ENCODE results near the gene TXLNG. TPM values are rescaled to one million over a fixed set of nuclear protein-coding genes. Genes with fewer than 3 reads are reported as not detected.

TXLNG gene
- total RNA-seq, 1 donor from 2014 or later, result 12.1 TPM

DNA sequence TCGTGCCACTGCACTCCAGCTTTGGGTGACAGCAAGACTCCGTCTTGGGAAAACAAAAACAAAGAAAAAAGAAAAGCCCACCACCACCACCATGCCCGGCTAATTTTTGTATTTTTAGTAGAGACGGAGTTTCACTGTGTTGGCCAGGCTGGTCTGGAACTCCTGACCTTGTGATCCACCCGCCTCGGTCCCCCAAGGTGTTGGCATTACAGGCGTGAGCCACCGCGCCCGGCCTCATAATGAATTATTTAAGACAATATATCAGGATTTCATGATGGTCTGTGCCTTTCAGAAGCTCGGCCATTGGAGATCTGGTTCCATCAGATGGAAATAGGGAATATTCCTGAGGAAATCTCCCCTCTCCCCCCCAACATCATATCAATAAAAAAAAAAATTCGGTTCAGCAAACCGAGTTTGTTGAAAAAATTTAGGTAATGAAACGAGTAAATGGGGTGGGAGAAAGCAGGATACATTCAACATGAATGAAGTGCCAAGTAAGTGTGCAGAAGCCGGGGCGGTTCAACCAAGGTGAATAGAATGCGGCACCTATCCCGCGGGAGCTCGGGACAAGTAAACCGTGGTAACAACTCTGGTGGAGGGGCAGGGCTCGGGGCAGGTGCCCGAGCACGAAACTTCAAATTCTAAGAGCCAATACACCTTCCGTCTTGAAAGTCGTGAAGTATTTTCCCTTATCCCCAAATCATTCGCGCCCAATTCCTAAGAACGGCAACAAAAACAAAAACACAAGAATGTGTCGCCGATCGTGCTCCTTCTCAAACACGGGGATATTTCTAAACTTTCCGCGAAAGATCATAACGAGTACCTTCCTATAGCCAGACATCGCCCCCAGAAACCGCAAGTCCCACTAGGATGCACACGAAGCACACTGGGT, 773 bp upstream of the TXLNG start:
- TF ChIP-seq, protein P1, sequence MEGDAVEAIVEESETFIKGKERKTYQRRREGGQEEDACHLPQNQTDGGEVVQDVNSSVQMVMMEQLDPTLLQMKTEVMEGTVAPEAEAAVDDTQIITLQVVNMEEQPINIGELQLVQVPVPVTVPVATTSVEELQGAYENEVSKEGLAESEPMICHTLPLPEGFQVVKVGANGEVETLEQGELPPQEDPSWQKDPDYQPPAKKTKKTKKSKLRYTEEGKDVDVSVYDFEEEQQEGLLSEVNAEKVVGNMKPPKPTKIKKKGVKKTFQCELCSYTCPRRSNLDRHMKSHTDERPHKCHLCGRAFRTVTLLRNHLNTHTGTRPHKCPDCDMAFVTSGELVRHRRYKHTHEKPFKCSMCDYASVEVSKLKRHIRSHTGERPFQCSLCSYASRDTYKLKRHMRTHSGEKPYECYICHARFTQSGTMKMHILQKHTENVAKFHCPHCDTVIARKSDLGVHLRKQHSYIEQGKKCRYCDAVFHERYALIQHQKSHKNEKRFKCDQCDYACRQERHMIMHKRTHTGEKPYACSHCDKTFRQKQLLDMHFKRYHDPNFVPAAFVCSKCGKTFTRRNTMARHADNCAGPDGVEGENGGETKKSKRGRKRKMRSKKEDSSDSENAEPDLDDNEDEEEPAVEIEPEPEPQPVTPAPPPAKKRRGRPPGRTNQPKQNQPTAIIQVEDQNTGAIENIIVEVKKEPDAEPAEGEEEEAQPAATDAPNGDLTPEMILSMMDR (IDR thresholded peaks at IDR 0.05), result no peak
- Histone ChIP-seq H3K36me3 (no peaks in the 10 kb centered on the region), H3K27me3 (no peaks in the 10 kb centered on the region), H3K27ac (no peak overlapping the region), H3K9me3 (no peaks in the 10 kb centered on the region), H3K4me1 (no peaks in the 10 kb centered on the region), H3K4me3 (peak overlapping the region; percentile 60)
- no peak for DNase-seq
- ATAC-seq, result no peak
- intact Hi-C loops (cut with DNase I), result no loop called here

DNA sequence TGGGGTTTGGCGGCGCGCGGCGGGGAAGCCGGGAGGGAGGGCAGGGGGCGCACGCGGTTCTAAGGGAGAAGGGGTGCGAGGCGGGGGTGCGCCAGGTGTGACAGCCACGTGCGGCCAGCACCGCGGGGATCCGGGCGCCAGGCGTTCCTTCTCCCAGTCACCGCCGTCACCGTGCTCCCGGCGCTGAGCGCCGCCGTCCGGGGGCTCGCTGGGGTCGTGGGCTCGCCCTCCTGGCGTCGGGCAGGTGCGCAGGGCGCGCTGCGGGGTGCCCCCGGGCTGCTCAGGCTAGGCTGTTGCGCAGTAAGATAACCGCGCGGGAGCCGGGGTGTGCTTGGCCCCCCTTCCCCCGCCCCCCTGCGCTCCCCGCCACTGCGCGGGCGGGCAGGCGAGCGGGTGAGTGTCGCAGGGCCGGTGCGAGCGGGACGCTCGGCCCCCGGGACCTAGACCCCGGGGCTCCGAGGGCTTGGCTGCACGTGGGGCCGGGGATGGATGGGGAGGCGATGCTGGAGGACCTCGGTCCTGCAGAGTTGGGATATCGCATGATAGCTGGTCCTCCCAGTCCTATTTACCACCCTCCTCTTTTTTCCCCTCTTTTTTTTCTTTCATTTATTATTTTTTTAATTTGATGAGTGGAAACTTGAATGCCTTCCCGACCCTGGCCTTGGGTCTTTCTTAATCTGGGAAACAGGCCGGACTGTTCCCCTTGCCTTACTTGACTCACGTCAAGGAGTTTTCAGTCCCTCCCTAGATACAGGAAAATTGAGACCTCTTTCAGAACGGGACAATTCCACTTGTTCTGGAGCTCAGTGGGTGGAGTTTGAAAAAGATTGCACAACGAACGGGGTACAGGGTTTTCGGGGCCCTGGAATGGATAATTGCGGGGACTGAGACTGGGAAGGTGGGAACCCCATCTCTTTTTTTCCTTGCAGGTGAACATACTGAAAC, 797 bp downstream of the TXLNG start:
- Histone ChIP-seq H3K4me1 (no peaks in the 10 kb centered on the region), H3K27ac (peak overlapping the region; percentile 78), H3K27me3 (no peaks in the 10 kb centered on the region), H3K9me3 (no peaks in the 10 kb centered on the region), H3K4me3 (peak overlapping the region; percentile 60), H3K36me3 (no peaks in the 10 kb centered on the region)
- TF ChIP-seq, protein P1 (IDR thresholded peaks at IDR 0.05), result no peak
- DNase-seq, result peak; percentile 69
- peak; percentile 47 for ATAC-seq
- intact Hi-C loops (cut with DNase I), result no loop called here

DNA sequence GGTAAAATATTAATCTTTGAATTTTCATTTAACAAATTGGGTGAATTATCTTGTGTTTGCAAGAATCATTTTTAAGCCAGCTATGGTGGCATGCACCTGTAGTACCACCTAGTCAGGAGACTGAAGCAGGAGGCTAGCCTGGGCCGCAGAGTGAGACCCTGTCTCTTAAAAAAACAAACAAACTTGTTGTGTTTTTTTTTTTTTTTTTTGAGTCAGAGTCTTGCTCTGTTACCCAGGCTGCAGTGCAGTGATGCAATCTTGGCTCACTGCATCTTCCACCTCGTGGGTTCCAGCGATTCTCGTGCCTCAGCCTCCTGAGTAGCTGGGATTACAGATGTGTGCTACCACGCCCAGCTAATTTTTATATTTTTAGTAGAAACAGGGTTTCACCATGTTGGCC, 2.2 kb downstream of the TXLNG start:
- Histone ChIP-seq H3K36me3 (no peaks in the 10 kb centered on the region), H3K4me3 (no peak overlapping the region), H3K27ac (no peak overlapping the region), H3K27me3 (no peaks in the 10 kb centered on the region), H3K4me1 (no peaks in the 10 kb centered on the region), H3K9me3 (no peaks in the 10 kb centered on the region)
- TF ChIP-seq, protein P1 (IDR thresholded peaks at IDR 0.05), result no peak
- ATAC-seq, result no peak
- no peak for DNase-seq
- intact Hi-C loops (cut with DNase I), result no loop called here

DNA sequence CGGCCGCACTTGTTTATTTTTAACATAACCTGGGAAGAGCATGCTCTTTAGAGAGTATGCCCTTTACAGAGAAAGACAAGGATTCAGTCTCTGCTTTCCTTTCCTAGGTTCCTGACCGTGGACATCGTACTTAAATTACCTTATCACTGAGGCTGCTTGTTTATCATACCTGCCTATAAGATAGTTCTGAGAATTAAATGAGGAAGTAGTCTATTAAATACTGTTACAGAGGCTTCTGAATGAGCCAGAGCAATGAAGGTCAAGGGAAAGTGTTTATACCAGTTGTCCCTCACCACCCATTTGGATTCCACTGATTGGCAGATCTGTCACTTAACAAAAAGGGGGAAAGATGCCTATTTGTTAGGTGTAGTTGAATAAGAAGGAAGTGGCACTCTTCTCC, 10.0 kb downstream of the TXLNG start:
- intact Hi-C loops (cut with DNase I), result no loop called here
- Histone ChIP-seq H3K9me3 (no peaks in the 10 kb centered on the region), H3K27me3 (no peaks in the 10 kb centered on the region), H3K36me3 (peaks cover 7% of the 10 kb centered on the region), H3K27ac (no peak overlapping the region), H3K4me3 (no peak overlapping the region), H3K4me1 (no peaks in the 10 kb centered on the region)
- ATAC-seq (no peak), DNase-seq (no peak)
- TF ChIP-seq, protein P1 (IDR thresholded peaks at IDR 0.05), result no peak

DNA sequence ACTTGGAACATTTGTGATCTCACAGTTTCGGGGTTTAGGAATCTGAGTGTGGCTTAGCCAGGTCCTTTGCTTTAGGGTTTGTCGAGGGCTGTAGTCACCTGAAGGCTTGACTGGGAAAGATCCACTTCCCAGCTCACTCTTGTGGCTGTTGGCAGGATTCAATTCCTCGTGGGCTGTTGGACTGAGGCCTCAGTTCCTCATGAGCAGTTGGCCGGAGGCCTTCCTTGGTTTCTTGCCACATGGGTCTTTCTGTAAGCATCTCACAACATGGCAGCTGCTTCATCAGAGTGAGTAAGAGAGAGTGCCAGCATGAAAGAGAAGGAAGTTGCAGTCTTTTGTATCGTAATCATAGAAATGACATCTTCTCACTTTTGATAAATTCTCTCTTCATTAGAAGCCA, 11.1 kb downstream of the TXLNG start:
- ATAC-seq, result no peak
- Histone ChIP-seq H3K27me3 (no peaks in the 10 kb centered on the region), H3K9me3 (no peaks in the 10 kb centered on the region), H3K4me1 (no peaks in the 10 kb centered on the region), H3K36me3 (peaks cover 7% of the 10 kb centered on the region), H3K27ac (no peak overlapping the region), H3K4me3 (no peak overlapping the region)
- TF ChIP-seq, protein P1 (IDR thresholded peaks at IDR 0.05), result no peak
- no peak for DNase-seq
- intact Hi-C loops (cut with DNase I), result no loop called here

Data from upper lobe of right lung (tissue), 1 donor.